Measurements from ENCODE around the gene UQCRC1. TPM values are rescaled to one million over a fixed set of nuclear protein-coding genes. Genes with fewer than 3 reads are reported as not detected.

UQCRC1 gene
- total RNA-seq, 1 experiment from 2014 or later, result 171 TPM

DNA sequence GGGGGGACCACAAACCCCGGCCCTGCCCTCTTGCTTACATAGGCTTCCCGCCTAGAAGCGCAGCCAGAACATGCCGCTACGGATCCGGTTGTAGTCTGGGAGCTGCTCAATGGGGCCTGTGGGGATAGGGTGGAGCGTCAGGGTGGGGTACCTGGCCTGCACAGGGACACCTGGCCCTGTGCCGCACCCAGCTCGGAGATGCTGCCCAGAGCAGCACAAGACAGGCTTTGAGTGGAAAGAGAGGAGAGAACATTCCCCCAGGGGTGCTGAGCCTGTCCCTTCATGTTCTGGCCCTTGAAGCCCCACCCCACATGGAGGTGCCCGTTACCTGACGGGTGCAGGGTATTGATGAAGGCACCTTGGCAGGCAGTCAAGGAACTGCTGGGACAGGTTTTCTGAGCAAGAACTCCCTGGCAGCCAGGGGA lies 10.4 kb downstream of the UQCRC1 start:
- no peak for DNase-seq (ENCODE audit: low spot score)

DNA sequence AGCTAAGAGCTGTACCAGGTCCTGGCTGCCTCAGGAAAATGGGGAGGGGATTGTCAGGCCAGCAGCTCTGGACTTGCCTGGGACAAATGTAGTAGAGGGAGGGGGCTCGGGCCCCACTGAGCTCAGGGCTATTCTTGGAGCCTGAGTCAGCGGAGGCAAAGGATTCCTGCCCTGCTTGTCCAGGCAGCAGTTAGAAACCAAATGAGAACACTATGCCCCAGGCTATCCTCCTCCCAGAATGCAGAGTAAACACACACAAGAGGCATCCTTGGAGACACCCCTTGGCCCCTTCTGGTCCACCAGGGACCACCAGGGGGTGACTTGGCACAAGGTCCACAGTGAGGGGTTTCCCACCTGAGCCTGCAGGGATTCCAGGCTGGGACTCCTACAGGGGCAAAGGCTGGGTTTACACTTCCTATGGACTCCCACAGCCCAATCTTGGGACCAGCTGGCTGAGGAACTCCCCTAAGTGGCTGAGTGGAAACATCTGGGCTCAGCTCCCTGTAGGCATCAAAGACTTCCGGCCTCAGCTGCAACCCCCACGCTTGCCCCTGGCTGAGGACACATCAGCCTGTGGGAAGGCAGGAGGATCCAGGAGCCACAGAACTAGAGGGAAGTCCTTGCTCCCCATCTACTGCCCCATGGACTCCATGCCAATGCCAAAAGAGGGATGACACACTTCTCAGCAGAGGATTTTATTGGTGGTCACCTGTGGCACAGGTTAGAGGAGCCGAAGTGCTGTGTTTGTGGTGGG lies 10.9 kb downstream of the UQCRC1 start:
- peak; percentile 90 for DNase-seq (ENCODE audit: low spot score)

DNA sequence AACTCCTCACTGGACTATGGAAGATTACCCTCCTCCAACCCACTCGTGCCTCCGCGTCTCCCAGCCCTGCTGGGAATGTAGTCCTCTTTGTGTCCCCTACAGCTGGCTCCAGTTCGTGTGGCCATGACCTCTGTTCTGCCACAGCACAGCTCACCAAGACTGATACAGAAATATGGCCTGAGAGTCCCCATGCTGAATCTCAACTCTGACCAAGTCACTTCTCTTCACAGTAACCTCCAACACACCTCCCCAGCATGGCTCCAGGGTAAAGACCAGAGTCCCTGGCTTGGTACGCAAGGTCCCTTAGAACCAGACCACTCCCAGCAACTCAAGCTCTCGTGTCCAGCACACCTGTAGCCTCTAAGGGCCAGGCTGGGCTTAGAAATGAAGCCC lies 12.0 kb downstream of the UQCRC1 start:
- DNase-seq (ENCODE audit: low spot score), result no peak

DNA sequence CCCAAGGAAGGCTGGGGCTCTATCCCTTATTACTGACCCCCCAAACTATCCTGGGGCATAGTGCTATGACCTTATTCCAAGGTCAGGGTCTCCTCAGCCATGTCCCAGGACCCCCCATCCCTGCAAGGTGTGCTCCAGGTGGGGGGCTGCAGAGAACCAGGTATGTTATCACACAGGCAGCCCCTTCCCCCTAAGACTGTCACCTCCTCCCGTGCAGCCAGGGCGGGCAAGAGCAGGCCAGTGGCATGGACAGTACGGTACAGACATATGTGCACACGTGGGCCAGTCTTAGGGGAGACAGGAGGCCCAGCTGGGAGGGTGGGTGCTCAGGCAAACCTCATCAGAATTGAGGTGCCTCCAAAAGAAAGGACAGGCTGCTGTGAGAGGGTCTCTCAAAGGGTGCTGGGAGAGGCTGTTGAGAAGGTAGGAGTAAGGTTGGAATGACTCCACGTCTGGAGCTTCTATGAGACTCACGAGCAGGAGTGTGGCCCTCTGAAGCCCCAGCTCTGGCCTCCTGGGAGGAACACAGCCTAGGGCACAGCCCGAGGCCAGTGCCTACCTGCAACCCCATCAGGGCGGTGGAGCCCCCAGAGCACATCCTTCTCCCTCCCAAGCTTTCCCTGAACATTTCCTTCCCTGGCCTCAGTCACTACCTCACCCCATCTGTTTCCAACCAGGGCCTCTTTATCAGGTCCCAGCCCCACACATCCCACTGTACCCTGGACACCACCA lies 12.6 kb downstream of the UQCRC1 start:
- no peak for DNase-seq (ENCODE audit: low spot score)

DNA sequence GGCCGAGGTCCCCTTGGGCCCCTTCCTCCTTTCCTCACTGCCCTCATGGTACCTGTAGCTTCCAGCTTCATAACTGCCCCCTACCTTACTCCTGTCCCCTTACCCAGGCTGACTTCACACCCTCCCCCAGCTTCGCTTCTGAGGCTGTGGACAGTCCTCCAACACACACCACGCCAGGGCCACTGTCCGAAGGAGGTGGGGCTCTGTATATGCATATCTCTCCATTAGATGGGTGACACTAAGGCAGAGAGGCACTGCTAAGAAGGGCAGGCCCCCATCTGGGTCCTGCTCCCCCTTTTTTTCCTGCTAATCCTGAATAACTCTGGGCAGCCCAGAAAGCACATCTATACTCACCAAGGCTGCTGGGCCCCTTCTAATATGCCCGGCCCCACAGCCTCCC lies 13.3 kb downstream of the UQCRC1 start:
- no peak for DNase-seq (ENCODE audit: low spot score)

DNA sequence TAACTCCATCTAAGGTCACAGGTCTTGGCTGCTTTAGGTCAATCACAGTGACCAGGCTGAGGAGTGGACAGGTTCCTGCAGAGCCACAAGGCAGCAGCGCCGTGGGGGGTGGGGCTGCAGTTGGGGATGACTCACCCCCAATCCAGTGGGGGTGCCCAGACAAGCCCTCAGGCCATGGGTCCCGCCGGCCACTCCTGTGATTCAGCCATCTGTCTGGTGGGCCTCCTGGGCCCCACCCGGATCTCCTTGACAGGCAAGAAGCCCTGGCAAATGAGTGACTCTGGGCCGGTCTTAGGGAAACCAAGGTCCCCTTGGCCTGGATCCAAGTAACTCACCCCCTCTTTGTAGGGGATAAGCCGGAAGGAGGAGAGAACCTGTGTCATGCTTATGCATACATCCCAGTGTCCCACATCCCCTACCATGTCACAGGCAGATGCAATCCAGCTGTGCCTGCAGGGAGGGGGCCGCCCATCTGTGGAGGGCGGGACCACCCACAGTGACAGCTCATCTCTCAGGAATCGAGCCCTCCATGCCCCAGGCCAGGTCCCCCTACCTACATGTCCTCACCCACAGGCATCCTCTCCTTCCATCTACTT lies 13.8 kb downstream of the UQCRC1 start:
- peak; percentile 83 for DNase-seq (ENCODE audit: low spot score)

DNA sequence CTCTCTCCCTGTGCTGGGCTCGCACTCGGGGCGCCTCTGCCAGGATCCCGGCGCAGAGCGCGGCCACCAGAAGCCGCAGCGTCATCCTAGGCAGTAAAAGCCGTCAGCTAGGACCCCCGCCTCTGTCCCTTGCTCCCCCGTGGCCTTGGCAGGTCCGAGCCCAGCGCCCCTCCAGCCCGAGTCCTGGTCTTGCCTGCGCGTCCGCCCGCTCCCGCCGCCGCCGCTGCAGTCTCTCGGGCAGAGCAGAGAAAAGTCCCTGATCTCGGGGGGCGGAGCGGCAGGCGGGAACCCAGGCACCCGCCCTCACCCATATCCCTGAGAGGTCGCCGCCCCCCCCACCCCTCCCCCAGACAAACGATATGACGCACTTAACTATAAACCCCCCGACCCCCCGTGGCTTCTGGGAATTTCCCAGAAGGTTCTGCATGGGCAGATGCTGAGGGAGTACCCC lies 14.3 kb downstream of the UQCRC1 start, which contains the start of gene COL7A1:
Gene COL7A1 (minus strand): TSS at position 255 of the 451 bp plus-strand sequence. CDS start 170 bp downstream, at position 85.
- DNase-seq (ENCODE audit: low spot score), result no peak

DNA sequence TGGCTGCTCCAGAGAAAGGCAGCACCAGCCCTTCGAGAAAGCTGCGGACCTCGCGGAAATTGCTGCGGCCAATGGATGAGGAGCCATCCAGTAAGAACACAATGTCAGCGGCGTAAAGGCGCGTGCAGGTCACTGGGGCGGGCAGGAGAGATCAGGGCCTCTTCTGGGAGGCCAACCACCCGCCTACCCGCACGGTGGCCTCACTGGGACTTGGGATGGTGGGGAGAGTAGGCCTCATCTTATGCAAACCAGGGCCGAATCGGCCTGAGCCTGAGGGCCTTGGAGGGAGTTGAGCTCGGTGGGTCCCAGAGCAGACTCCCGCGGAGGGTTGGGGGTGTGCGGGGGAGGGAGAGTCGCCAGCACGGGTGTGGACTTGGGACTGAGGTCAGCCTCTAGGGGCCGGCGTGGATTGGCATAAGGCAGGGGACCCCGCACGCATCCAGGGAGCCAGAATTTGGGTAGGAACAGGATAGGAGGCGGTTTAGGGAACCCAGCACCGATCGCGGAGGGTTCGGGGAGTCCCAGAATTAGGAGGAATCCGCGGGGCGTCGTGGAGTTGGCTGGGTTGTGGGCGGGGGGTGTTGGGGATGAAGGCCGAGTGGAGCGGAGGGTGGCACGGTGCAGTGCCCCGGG lies 14.9 kb downstream of the UQCRC1 start:
- DNase-seq (ENCODE audit: low spot score), result no peak

DNA sequence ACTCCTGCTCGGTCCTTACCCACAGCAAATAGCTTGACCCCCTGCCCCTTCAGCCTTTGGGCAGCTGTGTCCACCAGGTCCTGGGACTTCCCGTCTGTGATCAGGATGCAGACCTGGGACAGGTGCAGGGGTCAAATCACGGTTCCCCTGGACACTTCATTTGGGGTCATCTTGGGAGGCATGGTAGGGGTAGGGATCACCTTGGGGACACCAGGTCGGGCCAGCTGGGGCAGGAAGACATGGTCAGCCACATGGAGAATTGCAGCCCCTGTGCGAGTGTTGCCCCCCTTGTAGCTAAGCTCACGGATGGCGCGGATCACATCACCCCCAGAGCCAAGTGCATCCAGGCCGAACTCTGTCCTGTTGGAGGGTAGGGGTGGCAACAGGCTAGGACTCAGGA lies 16.1 kb downstream of the UQCRC1 start:
- no peak for DNase-seq (ENCODE audit: low spot score)

DNA sequence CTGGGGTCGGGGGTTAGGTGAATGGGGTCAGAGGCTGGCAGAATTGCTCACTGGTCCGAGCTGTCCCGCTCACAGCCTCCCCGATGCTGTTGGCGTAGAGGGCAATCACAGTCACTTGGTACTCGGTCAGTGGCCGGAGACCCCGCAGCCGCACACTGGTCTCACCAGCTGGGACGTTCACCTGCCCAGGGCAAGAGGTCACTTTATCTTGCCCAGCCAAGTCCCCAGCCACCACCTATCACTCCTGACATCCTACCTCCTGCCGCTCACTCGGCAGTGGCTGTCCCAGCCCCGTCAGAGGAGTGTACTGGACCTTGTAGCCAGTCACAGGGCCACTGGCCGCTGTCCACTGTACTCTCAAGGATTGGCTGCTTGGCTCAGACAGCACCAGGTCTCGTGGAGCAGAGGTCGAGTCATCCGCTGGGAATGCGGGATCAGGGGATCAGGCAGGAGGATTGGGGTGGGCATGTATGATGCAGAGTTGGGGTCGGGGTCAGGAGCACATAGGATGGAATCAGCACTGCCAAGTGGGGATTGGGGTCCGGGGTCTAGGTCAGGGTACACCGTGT lies 16.8 kb downstream of the UQCRC1 start:
- DNase-seq (ENCODE audit: low spot score), result no peak

DNA sequence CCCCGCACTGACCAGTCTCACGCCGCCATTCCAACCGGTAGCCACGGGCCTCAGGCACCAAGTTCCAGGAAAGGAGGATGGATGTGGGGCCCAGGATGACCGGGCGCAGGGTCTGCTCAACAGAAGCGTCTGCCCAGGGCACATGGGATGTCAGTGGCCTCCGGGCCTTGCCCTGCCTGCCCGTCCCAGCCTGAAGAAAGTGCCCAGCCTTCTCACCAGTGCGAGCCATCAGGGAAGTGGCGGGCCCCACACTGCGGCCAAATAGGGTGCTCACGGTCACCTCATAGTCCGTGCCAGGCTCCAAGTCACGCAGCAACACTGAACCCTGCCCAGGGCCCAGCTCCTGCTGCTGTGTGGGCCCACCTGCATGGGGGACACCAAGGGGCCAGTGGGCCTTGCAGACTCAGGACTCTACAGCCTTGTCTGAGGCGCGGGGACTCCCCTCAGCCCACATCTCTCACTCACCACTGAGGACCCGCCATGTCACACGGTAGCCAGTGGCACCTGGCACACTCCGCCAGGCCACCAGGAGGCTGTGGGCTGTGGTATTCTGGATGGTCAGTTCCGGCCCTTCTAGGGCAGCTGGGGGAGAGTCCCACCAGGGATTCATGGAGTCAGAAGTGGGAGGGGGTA lies 17.4 kb downstream of the UQCRC1 start:
- DNase-seq (ENCODE audit: low spot score), result no peak

DNA sequence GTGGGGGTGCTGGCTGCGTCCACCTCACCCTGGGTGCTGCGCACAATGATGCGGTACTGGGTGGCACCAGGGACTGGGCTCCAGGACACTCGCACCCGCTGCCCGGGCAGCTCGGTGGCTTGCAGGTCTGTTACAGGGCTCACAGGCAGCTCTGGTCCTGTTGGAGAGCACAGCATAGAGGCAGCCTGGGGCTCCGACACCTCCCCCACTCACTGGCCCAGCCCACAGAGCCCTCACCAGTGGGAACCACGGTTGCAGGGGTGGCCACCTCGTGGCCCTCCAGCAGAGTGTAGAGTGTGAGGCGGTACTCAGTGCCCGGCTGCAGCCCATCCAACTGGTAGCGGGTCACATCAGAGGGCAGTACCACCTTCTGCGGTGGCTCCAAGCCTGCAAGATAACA lies 18.0 kb downstream of the UQCRC1 start:
- DNase-seq (ENCODE audit: low spot score), result no peak

DNA sequence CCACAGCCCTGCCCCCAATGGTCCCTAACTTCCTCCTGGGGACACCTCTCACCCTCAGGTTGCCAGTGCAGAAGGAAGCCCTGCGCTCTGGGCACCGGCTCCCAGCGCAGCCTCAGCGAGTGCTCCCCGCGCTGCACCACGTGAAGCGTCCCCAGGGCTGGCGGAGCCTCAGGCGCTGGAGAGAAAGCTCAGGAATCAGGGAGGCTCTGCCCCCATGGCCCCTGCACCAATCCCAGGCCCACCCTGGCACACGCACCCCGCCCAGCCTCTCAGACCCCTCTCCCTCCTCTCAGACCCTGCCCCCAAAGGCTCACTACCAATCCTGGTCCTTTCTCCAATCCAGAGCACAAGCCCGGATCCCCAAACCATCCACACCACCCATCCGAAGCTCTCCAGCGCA lies 21.2 kb downstream of the UQCRC1 start:
- no peak for DNase-seq (ENCODE audit: low spot score)

DNA sequence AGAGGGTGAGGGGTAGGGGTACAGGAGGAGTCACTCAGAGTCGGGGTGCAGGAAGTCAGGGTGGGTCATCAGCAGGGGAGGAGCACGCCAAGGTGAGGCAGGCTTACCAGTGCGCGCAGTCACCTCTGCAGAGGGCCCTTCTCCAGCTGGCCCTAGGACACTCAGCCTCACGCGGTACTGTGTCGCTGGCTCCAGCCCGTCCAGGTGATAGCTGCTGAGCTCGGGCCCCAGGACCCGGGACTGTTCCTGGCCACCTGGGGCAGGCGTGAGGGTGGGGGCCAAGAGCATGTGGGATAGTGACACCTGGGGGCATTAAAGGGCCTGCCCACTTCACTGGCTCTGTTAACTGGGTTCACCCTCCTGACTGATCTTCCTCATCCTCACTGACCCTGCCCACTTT lies 21.8 kb downstream of the UQCRC1 start:
- no peak for DNase-seq (ENCODE audit: low spot score)

DNA sequence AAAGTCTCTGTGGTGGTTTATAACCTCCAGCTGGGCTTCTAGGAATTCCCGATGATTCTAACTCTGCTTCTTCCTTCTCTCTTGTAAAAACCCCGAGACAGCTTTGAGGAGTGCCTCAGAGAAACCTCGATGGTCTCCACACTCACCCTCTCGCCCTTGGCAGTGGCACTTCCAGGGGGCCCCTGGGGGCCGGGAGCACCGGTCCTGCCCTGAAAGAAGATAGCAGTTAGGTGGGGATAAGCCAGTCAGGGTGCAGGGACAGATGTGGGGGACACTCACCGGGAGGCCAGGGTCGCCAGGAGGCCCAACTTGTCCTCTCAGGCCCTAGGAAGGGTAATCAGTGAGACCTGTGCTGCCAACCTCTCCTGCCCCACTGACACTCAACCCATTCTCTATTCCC lies 24.0 kb downstream of the UQCRC1 start:
- no peak for DNase-seq (ENCODE audit: low spot score)

DNA sequence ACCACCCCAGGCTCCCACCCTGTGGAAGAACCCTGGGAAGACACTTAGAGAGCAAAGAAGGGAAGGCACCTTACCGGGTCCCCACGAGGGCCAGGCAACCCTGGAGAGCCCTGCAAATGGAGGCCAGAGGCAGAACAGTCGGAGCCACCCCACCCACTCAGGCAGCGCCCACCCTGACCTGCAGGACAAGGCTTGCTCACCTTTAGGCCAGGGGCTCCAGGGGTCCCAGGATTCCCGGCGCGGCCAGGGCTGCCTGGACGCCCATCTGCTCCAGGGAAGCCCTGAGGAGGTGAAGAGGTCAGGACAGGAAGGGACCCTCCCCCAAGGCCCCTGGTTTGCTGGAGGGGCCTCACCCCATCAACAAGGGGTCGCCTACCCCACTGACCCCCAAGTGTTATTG lies 24.6 kb downstream of the UQCRC1 start:
- DNase-seq (ENCODE audit: low spot score), result no peak

DNA sequence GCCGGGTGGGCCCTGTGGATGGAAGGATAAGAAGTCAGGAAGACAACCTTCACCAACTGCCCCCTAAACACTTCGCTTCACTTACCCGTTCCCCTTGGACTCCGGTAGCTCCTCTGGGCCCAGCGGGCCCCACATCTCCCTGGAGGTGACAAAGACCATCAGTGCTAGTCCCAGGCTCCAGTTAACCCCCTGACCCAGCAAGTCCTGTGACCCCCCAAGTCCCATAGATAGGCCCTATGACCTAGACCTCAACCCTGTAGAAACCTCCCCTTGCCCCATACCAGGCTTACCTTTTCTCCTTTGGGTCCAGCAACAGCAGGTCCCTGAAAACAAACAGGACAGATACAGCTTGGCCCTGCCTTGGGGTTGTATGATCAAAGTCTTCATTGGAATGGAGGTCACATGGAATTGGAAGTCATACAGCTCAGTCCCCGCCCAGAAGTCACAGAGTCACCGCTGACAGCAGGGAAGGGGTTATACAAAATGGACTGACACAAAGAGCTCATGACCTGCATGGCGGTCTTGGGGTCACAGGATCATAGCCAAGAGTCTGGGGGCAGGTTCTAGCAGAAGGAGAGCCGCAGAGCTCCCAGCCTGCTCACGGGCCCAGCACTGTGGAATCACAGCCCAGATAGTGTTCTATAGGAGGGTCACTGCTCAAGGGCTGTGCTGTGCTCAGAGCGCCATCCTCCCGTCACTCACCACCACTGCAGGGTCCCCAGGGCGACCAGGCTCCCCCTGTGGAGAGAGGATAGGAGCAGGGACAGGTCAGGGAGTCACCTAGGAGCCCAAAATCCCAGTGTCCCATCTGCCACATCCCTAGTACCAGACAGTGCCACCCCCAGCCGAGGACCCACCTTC lies 27.6 kb downstream of the UQCRC1 start:
- no peak for DNase-seq (ENCODE audit: low spot score)

DNA sequence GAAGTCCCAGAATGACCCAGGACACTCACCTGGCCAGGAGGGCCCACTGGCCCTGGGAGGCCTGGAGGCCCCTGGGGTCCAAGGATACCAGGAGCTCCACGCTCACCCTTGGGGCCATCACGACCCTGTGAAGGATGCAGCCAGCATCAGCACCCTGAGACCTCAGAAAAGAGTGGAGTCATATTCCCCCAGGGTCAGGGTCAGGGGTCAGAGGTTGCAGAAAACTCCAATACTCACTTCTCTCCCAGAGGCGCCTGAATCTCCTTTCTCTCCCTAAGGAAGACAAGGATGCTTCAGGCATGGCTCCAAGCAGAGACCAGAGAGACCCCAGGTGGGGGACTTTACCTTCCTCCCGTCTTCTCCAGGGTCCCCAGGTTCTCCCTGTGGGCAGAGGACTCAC lies 32.8 kb downstream of the UQCRC1 start:
- no peak for DNase-seq (ENCODE audit: low spot score)

DNA sequence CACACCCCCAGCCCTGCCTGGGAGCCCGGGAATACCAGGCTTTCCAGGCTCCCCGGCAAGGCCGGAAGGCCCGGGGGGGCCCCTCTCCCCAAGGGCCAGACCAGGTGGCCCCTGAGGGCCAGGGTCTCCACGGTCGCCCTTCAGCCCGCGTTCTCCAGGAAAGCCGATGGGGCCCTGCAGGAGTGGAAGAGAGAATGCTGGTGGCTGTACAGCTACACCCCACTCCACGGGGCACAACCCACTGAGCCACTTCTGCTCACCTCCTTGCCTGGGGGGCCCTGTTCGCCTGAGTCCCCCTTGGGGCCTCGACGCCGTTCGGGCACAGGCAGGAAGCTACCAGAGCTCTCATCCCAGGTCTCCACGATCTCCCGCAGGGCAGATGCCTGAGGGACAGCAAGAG lies 34.1 kb downstream of the UQCRC1 start:
- no peak for DNase-seq (ENCODE audit: low spot score)

DNA sequence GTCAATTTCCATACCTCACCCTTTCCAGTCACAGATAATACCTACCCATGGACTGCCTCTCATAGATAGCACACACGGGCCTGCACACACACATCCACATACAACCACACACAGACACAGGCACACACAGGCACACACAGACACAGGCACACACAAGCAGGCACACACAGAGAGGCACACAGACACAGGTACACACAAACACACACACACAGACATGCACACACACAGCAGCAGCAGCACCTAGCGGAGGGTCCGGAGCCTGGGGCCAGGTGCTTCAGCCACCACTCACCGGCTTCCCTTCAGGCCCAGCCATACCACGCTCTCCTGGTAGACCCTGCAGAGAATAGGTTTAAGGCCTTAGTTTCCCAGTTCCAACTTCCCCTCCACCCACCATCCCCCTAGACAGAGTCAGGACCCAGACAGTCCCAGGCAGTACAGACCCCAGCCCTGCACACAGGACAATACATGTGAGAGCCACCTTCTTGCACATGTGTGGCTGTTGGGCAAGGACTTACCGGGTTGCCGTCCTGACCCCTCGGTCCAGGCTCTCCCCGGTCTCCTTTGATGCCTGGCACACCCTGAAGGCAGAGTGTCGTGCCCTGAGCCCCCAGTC lies 35.4 kb downstream of the UQCRC1 start:
- no peak for DNase-seq (ENCODE audit: low spot score)

Data from H4 (cell line).